GM12892 (cell line): ENCODE data around the gene TM4SF20.

ENCODE experiments used
- POLR2A ChIP-seq: IDR thresholded peaks from 2 replicates; pipeline ENCODE4 v1.6.1; 2011; ENCODE audit warnings: low read depth, low read length, control low read depth
- TAF1 ChIP-seq: IDR thresholded peaks from 2 replicates; pipeline ENCODE4 v1.6.1; 2011; ENCODE audit warnings: low read depth, mild to moderate bottlenecking, control low read depth, low read length, borderline replicate concordance

DNA sequence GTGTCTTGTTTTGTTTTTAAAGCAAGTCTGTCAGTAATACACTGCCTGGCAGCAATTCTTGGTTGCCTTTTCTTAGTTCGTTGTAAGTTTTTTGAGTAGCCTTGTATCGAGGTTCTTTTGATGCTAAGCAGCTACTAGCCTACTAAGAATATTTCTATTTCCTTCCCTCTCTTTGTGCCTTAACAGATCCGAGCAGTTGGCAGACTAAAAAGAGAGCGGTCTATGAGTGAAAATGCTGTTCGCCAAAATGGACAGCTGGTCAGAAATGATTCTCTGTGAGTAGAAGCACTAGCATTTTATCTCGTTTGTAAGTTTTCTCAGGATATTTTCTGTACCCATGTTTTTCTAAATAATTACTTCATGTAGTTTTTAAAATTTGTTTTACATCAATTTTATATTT lies 39.0 kb downstream of the TM4SF20 start:
- TF ChIP-seq TAF1 (no peak), POLR2A (no peak)
